B cell (primary cell): ENCODE data around the gene MAP3K5.

ENCODE experiments used
- CTCF ChIP-seq: fragments of 200-600 bp; IDR thresholded peaks from one replicate; pipeline ENCODE4 v1.8.0; 2022; ENCODE audit warnings: antibody characterized with exemption, mild to moderate bottlenecking
- EZH2 ChIP-seq: IDR thresholded peaks from 2 replicates; pipeline ENCODE4 v1.6.1; 2012; ENCODE audit warnings: borderline replicate concordance, low read depth, mild to moderate bottlenecking, moderate library complexity, low read length; ENCODE audit not compliant: insufficient read depth, poor library complexity, severe bottlenecking

GRCh38 chr6:136693090-136693489 is 99.2 kb downstream of the MAP3K5 start:
- TF ChIP-seq CTCF (no peak), EZH2 (no peak)
